ENCODE results near the gene PTPRJ.
"Not testable (repeated sequence)": the region's sequence is repeated elsewhere in the genome, so short reads cannot be mapped to it uniquely, and the experiment has no call there.

Gene PTPRJ

DNA sequence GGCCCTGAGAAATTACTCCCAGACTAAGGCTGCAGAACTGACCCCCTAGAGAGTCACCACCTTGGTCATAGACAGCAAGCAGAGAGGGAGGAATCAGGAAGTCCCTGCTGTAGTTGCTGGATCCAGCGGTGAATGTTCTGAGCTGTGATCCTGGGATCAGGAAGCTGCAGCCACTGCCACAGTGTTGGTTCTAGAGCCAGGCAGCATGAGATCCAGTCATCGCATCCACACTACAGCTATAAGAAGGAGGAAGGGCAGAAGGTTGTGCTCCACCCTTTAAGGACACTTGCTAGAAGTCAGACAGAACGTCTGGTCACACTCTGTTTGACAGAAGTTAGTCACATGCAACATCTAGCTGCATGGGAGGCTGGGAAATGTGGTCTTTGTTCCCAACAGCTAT lies 131.5 kb downstream of the PTPRJ start:
- DNase-seq (ENCODE audit: low read depth in 2 of 2): no peak

DNA sequence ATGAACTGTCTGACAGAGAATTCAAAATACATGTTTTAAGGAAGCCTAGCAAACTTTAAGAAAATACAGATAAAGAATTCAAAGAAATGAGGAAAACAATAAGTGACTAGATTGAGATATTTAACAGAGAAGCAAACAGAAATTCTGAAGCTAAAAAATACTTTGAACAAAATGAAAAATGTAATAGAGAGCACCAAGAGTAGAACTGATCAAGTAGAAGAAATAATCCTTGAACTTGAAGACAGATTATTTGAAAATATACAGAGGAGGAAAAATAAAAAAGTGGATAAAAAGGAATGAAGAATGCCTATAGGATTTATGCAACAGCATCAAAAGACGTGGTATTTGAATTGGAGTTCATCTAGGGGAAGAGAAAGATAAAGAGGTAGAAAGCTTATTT lies 134.4 kb downstream of the PTPRJ start:
- no peak for DNase-seq (ENCODE audit: low read depth in 2 of 2)

DNA sequence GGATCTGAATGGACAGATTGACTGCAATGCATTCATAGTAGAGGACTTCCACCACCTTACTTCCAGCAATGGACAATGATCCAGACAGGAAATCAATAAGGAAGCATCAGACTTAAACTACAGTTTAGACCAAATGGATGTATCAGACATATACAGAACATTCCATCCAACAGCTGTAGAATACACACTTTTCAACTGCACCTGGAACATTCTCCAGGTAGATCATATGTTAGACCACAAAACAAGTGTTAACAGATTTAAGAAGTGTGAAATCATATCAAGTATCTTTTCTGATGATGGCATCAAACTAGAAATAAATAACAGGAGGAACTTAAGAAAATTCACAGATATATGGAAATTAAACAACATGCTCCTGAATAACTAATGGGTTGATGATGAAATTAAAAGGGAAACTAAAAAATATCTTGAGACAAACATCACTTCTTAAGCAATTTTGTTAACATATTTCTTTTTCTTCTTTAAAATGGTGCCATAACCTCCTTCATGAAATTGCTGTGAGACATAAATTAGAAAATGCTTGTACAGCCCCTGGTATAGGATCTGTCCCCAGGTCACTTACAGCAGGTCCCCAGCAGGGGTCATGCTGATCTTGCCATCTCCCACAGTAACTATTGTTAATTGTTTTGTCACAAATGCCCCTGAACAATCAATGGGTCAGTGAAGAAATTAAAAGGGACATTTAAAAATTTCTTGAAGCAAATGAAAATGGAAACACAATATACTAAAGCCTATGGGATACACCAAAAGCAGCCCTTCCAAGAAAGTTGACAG lies 136.3 kb downstream of the PTPRJ start:
- no peak for DNase-seq (ENCODE audit: low read depth in 2 of 2)

DNA sequence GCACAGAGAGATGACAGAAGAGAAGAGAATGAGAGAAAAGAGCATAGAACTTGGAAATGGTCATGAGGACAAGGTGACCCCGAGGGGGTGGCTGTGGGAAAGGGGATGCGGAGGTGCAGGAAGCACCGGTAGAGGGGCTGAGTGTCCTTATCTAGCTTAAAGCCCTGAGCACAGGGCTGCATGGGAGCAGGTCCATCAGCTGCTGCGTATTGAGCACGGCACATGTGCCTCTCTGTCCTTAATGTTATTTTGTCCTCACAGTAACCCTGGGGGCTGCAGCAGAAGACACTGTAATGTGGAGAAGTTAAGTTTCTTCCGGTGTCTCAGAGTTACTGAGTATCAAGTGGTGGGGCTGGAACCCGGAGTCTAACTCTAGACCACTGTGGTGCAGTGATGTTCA lies 141.9 kb downstream of the PTPRJ start:
- no peak for DNase-seq (ENCODE audit: low read depth in 2 of 2)

DNA sequence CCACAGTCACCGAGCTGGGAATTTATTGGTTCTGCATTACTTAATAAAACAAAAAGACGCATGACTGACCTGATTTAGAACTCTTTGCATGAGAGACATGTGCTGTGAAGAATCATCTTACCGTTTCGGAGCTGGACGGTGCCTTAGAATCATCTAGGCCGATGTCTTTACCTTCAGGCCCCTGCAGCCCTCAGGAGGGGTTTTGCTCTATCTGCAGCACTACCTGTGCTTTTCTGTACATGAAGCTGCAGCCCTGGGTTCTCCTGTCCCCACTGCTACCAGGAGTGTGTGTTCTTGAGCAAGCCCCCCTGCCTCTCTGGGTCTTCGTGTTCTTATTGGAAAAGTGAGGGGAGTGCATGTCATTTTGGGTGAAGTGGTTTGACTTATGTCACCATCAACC lies 142.3 kb downstream of the PTPRJ start:
- no peak for DNase-seq (ENCODE audit: low read depth in 2 of 2)

DNA sequence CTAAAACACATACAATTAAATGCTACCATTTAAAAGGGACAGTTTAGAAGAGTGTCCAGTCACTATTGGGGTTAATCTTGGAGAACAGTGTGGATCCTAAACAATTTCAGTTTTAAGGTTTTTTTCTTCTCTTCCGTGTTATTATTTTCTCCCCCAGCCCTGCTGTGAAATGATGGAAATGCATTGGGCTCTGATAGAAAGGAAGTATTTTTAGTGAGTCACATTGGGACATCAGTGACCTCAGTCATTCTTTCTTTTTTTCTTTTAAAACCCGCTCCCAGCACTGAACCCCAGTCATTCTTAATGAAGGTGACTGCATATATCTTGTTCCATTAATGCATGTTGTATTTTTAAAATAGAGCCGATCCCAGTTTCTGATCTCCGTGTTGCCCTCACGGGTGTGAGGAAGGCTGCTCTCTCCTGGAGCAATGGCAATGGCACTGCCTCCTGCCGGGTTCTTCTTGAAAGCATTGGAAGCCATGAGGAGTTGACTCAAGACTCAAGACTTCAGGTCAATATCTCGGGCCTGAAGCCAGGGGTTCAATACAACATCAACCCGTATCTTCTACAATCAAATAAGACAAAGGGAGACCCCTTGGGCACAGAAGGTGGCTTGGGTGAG lies 143.0 kb downstream of the PTPRJ start:
- DNase-seq (ENCODE audit: low read depth in 2 of 2): no peak

DNA sequence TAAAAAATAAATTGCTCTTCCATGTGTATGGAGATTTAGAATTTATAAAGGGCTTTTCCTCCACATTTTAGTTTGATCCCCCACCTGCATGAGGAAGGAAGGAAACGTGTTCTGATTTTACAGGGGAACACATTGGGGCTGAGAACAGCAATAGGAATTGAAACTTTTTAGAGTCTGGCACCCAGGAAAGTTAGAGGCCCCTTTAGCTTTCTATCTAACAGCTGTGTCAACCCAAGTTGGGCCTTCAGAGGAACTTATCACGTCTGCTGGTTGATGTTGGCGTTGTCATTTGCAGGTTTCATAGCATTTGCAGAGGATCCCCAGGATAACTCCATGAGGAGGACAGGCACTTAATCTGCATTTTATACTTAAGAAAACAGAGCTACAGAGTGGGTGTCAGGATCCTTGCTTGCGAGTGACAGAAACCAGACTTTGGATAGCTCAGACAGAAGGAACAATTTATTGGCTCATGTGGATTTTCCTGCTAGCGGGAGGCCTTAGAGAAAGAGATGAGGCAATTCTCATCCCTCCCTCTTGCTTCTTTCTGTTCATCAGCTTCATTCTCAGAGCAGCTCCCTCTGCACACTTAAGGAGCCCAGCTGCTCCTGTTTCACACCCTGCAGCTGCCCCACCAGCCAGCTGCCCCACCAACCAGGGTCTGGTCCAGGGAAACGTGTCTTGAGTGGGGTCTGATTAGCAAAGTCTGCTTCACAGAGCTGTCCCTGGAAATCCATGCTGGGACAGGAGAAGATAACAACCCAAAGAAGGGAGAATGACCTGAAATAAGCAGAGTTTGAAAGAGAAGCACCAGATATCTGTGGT lies 143.8 kb downstream of the PTPRJ start:
- DNase-seq (ENCODE audit: low read depth in 2 of 2): no peak

DNA sequence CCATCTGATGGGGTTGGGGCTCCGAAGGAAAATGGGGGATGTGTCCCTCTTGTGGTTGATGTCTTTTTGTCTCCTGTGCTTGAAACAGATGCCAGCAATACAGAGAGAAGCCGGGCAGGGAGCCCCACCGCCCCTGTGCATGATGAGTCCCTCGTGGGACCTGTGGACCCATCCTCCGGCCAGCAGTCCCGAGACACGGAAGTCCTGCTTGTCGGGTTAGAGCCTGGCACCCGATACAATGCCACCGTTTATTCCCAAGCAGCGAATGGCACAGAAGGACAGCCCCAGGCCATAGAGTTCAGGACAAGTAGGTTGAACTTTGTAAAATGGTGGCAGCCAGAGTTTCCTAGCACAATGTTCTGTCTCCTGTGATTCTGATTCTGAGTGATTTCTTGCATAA lies 144.5 kb downstream of the PTPRJ start:
- no peak for DNase-seq (ENCODE audit: low read depth in 2 of 2)

DNA sequence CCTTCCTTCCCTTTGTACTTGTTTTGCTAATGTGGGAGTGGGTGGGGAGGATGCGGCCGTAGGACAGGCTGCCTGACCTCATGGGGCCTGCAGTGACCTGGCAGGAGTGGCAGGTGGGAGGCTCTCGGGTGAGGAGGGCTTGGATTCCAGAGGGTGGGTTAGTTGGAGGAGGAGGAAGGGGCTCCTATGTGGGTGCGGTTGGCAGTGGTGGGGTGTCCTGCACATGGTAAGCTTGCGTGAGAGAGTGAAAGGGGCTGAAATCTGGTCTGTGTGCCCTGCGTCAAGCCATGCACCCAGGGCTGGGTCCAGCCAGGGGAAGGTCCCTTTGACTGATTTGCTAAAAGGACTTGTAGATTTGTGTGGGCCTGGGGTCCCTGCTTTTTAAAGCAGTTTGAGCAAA lies 145.5 kb downstream of the PTPRJ start:
- DNase-seq (ENCODE audit: low read depth in 2 of 2): no peak

DNA sequence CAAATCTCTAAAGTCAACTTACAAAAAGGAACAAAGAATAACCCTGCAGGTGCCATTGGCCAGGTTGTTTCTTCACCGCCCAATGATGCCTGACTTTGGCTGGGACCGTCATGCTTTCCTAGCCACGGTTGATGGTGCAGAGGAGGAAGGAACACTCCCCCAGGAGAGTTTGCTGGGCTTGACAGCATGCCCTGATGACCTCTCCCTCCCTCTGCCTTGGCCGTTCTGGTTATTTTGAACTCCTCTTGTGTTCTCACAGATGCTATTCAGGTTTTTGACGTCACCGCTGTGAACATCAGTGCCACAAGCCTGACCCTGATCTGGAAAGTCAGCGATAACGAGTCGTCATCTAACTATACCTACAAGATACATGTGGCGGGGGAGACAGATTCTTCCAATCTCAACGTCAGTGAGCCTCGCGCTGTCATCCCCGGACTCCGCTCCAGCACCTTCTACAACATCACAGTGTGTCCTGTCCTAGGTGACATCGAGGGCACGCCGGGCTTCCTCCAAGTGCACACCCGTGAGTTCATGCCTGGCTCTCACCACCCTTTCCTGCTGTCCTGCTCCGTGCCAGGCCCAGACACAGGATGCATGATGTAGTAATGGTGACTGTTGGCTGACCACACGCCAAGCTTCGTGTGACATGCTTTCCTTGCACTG lies 147.3 kb downstream of the PTPRJ start:
- no peak for DNase-seq (ENCODE audit: low read depth in 2 of 2)

DNA sequence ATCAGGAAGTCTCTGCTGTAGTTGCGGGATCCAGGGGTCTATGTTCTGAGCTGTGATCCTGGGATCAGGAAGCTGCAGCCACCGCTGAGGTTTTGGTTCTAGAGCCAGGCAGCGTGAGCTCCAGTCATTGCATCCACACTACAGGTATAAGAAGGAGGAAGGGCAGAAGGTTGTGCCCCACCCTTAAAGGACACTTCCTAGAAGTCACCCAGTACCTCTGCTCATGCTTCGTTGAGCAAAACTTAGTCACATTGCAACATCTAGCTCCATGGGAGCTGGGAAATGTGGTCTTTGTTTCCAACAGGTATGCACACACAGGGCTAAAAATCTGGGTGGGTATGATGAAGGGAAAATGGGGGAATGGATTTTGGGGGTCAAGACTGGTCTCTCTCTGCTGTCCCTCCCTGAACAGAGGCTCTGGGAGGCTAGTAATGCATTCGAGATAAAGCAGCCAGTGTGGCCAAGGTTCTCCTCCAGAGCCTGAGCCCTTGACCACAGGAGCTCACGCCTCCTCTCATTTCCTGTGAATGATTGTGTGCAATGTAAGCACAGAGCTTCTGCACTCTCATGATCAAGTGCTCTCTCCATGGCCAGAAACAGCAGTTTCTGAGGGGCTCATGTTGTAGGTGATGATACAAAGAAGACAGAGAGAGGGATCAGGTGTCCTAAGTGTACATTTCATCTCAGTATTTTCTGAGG lies 149.5 kb downstream of the PTPRJ start:
- DNase-seq (ENCODE audit: low read depth in 2 of 2): no peak

DNA sequence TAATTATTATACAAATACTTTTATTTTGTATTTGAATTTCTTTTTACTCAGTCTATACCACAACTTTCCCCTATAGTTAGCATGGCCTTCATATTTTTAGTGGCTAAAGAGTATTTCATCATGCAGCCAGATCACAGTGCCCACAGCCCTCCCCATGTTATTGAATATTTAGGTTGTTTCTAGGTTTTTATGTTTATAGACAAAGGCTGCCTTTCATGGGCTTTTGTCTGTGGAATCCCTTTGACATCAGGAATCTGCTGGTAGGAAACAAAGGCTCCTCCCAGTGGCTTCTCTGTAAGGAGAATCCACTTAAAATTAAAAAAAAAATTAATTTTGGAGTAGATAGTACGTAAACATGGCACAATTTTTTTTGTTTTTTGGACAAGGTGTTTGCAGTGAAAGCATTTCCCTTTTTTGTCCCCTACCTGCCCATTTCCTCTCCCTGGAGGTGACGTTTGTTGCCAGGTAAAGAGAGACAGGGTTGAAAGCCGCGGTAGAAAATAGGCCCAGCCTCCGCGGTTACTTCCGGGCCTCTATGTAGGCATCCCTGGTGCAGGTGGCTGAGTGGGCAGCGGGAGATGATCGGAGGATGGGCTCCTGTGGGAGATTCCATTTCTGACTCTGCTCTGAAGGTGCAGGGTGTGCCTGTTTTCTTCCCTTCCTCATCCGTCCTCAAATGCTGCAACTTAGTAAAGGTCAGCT lies 154.0 kb downstream of the PTPRJ start:
- DNase-seq (ENCODE audit: low read depth in 2 of 2): no peak

DNA sequence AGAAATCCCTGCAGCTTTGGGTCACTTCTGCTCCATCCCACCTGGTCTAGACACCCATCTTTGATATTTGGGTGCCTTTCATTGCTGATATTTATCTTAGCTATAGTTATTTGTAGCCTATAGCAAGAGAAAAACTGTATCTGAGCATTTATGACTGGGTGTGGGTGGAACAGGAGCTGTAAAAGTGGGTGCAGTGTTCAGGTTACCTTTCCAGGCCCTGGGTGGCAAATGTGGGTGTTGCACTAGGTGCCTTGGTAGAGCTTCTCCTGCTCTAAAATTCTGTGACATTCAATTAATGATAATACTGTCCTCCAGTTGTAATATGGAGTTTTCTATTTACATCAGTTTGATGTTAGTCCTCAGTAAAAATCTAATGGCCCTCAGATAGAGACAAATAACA lies 157.9 kb downstream of the PTPRJ start:
- DNase-seq (ENCODE audit: low read depth in 2 of 2): no peak

DNA sequence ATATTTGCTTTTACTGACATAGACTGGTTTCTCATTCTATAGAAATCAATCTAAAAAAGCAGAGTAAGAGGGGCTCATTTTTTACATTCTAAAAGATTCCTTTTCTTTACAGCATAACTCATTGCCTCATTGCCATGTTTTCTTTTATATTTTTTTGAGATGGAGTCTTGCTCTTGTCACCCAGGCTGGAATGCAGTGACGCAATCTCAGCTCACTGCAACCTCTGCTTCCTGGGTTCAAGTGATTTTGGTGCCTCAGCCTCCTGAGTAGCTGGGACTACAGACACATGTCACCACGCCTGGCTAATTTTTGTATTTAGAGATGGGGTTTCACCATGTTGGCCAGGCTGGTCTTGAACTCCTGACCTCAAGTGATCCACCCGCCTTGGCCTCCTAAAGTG lies 159.5 kb downstream of the PTPRJ start:
- not testable (repeated sequence) for DNase-seq (ENCODE audit: low read depth in 2 of 2)

DNA sequence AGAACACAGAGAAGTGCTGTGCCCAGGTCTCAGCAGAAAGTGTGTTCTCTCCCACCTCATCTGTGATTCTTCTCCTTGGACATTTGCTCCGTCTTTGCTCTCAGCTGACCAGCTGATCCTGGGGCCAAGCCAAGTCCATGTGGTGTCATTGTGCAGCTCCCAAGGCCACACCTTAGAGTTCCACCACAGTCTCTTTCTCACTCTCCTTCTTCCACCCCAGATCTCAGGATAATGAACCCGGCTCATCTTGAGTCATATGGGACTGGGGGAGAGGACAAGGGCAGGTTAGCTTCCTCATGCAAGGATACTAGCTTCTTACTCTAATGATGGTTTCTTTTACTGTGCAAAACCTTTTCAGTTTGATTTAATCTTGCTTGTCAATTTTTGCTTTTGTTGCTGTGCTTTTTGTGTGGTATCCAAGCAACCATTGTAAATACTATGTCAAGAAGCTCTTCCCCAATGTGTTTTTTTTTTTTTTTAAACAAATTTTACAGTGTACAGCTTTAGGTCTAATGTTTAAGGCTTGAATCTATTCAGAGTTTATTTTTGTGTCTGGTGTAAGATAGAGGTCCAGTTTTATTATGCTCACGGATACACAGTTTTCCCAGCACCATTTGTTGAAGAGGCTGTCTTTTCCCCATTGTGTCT lies 161.2 kb downstream of the PTPRJ start:
- DNase-seq (ENCODE audit: low read depth in 2 of 2): no peak

DNA sequence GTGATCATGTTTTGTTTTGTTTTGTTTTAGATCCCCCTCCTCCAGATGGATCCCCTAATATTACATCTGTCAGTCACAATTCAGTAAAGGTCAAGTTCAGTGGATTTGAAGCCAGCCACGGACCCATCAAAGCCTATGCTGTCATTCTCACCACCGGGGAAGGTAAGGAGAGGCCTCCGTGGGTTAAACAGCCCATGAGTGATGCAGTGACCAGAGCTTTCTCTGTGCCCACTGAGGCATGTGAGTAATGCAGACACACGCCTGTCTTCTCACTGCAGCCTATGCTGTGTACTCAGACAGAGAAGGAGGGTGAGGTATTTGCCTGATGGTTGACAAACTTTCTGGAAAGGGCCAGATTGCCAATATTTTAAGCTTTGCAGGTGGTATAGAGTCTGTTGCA lies 162.5 kb downstream of the PTPRJ start:
- no peak for DNase-seq (ENCODE audit: low read depth in 2 of 2)

DNA sequence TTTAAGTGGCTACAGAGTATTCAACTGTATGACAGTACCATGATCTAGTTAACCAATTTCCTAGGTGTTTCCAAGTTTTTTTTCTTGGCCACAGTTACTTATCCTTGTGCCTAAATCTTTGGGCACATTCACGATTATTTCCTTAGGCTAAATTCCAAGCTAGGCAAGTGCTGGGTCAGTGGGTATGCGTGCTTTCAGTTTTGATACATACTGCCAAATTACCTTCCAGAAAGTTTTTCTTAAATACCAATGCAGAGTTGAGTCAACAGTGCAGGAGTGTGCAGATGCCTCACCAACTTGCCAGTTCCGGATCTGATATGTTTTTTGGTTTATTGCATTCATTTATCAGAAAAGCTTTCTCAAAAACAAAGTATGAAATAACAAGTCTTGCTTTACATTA lies 168.4 kb downstream of the PTPRJ start:
- DNase-seq (ENCODE audit: low read depth in 2 of 2): no peak

DNA sequence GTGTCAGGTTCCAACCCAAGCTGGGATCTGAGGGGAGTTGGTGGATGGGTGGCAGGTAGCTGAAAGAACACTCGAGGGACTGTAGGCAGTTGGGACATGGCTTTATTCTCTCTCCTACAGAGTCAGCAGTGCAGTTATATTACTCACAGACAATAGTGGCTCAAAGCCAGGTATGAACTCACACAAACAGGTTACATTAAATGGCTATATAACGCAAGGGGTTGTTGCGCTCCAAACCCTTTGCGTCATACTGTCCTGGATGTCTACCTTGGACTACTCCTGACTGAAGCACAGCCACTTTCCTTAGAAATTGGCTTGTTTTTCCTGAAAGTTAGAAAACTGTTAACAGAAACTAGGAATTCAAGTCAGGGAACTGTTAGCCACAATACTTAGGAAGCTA lies 169.9 kb downstream of the PTPRJ start:
- DNase-seq (ENCODE audit: low read depth in 2 of 2): no peak

DNA sequence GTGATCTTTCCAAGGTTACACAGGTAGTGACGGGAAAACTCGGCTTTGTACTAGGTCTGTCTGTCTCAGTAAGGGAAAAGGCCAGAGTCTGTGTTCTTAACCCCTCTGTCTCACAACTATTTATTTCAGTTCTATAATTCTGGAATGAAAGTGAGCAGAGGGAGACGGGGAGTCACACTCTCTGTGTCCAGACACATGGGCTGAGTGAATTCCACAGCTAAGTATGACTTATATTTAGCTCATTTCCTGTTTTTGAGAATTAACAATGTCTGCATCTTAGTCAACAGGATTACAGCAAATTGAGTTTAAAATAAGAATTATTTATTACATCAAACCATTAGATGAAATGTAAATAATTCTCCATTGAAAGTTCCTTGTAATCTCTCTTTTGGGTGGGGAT lies 173.8 kb downstream of the PTPRJ start:
- no peak for DNase-seq (ENCODE audit: low read depth in 2 of 2)

Data from fibroblast of skin of left quadriceps (primary cell).